WTC11 (cell line): ENCODE data around the gene AGO4. TPM values are rescaled to one million over a fixed set of nuclear protein-coding genes. Genes with fewer than 3 reads are reported as not detected.
"Not testable (repeated sequence)": the region's sequence is repeated elsewhere in the genome, so short reads cannot be mapped to it uniquely, and the experiment has no call there.

Experiments used
- ATAC-seq: fragments of 200-7000 bp; cut with Tn5 transposase; 2 replicates; pipeline ENCODE4 v1.10.0; 2021; ENCODE audit warnings: mild to moderate bottlenecking, moderate library complexity
- CTCF ChIA-PET: fragments of 300-600 bp; sonication (Branson Sonifier 250); formaldehyde crosslinking; loops from one replicate; lab custom pipeline; 2021; ENCODE audit warnings: antibody characterized with exemption; lab: Charles Lee
- POLR2A ChIA-PET: fragments of 350-600 bp; sonication (Branson Sonifier 250); formaldehyde crosslinking; loops from one replicate; lab custom pipeline; 2021; ENCODE audit warnings: antibody characterized with exemption; lab: Charles Lee
- DNase-seq: peaks from one replicate; pipeline ENCODE4 v3.0.0; 2021; ENCODE audit warnings: low spot score
- H3K27ac Mint-ChIP-seq: 2 replicates; pipeline ENCODE4 v1.8.0; 2021; ENCODE audit warnings: mixed read lengths
- H3K27me3 Mint-ChIP-seq: 2 replicates; pipeline ENCODE4 v1.8.0; 2021; ENCODE audit warnings: low read depth, mild to moderate bottlenecking, moderate library complexity, mixed read lengths
- H3K36me3 Mint-ChIP-seq: 2 replicates; pipeline ENCODE4 v1.8.0; 2021; ENCODE audit warnings: mixed read lengths
- H3K4me1 Mint-ChIP-seq: 2 replicates; pipeline ENCODE4 v1.8.0; 2022; ENCODE audit warnings: mixed read lengths
- H3K4me3 Mint-ChIP-seq: 2 replicates; pipeline ENCODE4 v1.8.0; 2021; ENCODE audit warnings: mild to moderate bottlenecking, moderate library complexity, mixed read lengths
- H3K9me3 Mint-ChIP-seq: 2 replicates; pipeline ENCODE4 v1.8.0; 2021; ENCODE audit warnings: mixed read lengths
- AFF4 ChIP-seq: sonication (generic); formaldehyde crosslinking; IDR thresholded peaks from 2 replicates; pipeline ENCODE4 v1.8.1; 2023; ENCODE audit warnings: mild to moderate bottlenecking, missing genetic modification reagents, borderline replicate concordance
- ATF3 ChIP-seq: sonication (generic); formaldehyde crosslinking; conservative IDR thresholded peaks from 2 replicates; pipeline ENCODE4 v1.8.1; 2022; ENCODE audit warnings: mild to moderate bottlenecking, missing genetic modification reagents
- ELF4 ChIP-seq: sonication (generic); formaldehyde crosslinking; IDR thresholded peaks from 2 replicates; pipeline ENCODE4 v1.8.1; 2022; ENCODE audit warnings: low read depth, mild to moderate bottlenecking, moderate library complexity, missing genetic modification reagents
- FOXP4 ChIP-seq: sonication (generic); formaldehyde crosslinking; IDR thresholded peaks from 2 replicates; pipeline ENCODE4 v1.8.0; 2022; ENCODE audit warnings: mild to moderate bottlenecking, missing genetic modification reagents
- HMGA2 ChIP-seq: fragments of 250-450 bp; sonication (Bioruptor Pico); IDR thresholded peaks from 2 replicates; pipeline ENCODE4 v1.4.0; 2021; ENCODE audit warnings: mild to moderate bottlenecking, moderate library complexity
- IRF1 ChIP-seq: sonication (generic); formaldehyde crosslinking; IDR thresholded peaks from 2 replicates; pipeline ENCODE4 v1.8.0; 2023; ENCODE audit warnings: missing genetic modification reagents
- MXD4 ChIP-seq: fragments of 250-450 bp; sonication (Bioruptor Pico); IDR thresholded peaks from 2 replicates; pipeline ENCODE4 v1.8.0; 2021; ENCODE audit warnings: mild to moderate bottlenecking, moderate library complexity, borderline replicate concordance
- OVOL2 ChIP-seq: fragments of 250-450 bp; sonication (Bioruptor Pico); IDR thresholded peaks from 2 replicates; pipeline ENCODE4 v1.9.0; 2021; ENCODE audit warnings: mild to moderate bottlenecking, borderline replicate concordance
- SMAD4 ChIP-seq: sonication (generic); formaldehyde crosslinking; IDR thresholded peaks from 2 replicates; pipeline ENCODE4 v1.8.0; 2022; ENCODE audit warnings: mild to moderate bottlenecking, missing genetic modification reagents
- SOX15 ChIP-seq: fragments of 250-450 bp; sonication (Bioruptor Pico); IDR thresholded peaks from 2 replicates; pipeline ENCODE4 v1.9.0; 2021; ENCODE audit warnings: mild to moderate bottlenecking
- ZMAT4 ChIP-seq: fragments of 250-450 bp; sonication (Bioruptor Pico); IDR thresholded peaks from 2 replicates; pipeline ENCODE4 v1.9.0; 2021; ENCODE audit warnings: mild to moderate bottlenecking
- ZNF219 ChIP-seq: sonication (generic); formaldehyde crosslinking; IDR thresholded peaks from 2 replicates; pipeline ENCODE4 v1.8.0; 2023; ENCODE audit warnings: missing genetic modification reagents, mild to moderate bottlenecking, borderline replicate concordance
- total RNA-seq: library from RNA; stranded (reverse); gene quantifications from 3 replicates; pipeline ENCODE4 v1.2.3, GENCODE V29; 2021

AGO4 gene
- total RNA-seq, 1 experiment from 2014 or later: 8.7 TPM

GRCh38 chr1:35769188-35769758, 38.5 kb upstream of the AGO4 start (continued):
- TF ChIP-seq SOX15 (no peak), HMGA2 (CRISPR knock-in tag) (no peak), SMAD4 (CRISPR knock-in tag) (no peak), OVOL2 (no peak)

GRCh38 chr1:35773711-35774110, 34.1 kb upstream of the AGO4 start:
- DNase-seq: no peak
- Mint-ChIP-seq H3K36me3 (no peaks in the 10 kb centered on the region), H3K27ac (no peak overlapping the region), H3K4me1 (no peaks in the 10 kb centered on the region; the same call in 1 of the 2 replicates), H3K27me3 (no peaks in the 10 kb centered on the region; the same call in 1 of the 2 replicates), H3K4me3 (no peak overlapping the region), H3K9me3 (no peaks in the 10 kb centered on the region)
- TF ChIP-seq ELF4 (CRISPR knock-in tag): no peak
- no peak for TF ChIP-seq FOXP4
- TF ChIP-seq ZNF219 (CRISPR knock-in tag): no peak
- no peak for TF ChIP-seq AFF4 (CRISPR knock-in tag)
- TF ChIP-seq ATF3 (CRISPR knock-in tag): no peak
- ChIA-PET CTCF (no interaction called here), POLR2A (no interaction called here)
- no peak for ATAC-seq

GRCh38 chr1:35776172-35776571, 31.6 kb upstream of the AGO4 start:
- H3K27me3 Mint-ChIP-seq, POLR2A ChIA-PET, H3K27ac Mint-ChIP-seq, H3K4me1 Mint-ChIP-seq, DNase-seq, ATAC-seq, H3K36me3 Mint-ChIP-seq, CTCF ChIA-PET, H3K9me3 Mint-ChIP-seq, H3K4me3 Mint-ChIP-seq: not testable (repeated sequence)

GRCh38 chr1:35777109-35777508, 30.7 kb upstream of the AGO4 start:
- H3K4me1 Mint-ChIP-seq: no peaks in the 10 kb centered on the region
- no peak for DNase-seq
- no peaks in the 10 kb centered on the region for H3K9me3 Mint-ChIP-seq
- H3K36me3 Mint-ChIP-seq: no peaks in the 10 kb centered on the region
- no peak overlapping the region for H3K4me3 Mint-ChIP-seq
- ATAC-seq: no peak
- CTCF ChIA-PET: interaction anchor here (0.9 to 1.1 kb wide), 2 partner anchors 61 to 212 kb away, joined by 3 read pairs; no protein-coding TSS in a partner anchor
- H3K27me3 Mint-ChIP-seq: no peaks in the 10 kb centered on the region; the same call in 1 of the 2 replicates
- no peak overlapping the region for H3K27ac Mint-ChIP-seq
- POLR2A ChIA-PET: no interaction called here
- TF ChIP-seq IRF1 (CRISPR knock-in tag) (no peak), AFF4 (CRISPR knock-in tag) (no peak), MXD4 (CRISPR knock-in tag) (no peak), ZMAT4 (CRISPR knock-in tag) (no peak)
- TF ChIP-seq, all 79 proteins: peak for 0
